ENCODE data around the gene SEC14L1. TPM values are rescaled to one million over a fixed set of nuclear protein-coding genes. Genes with fewer than 3 reads are reported as not detected.

Gene SEC14L1
- total and polyA plus RNA-seq, 2 experiments from 2014 or later = 52.9 to 71.4 TPM

- Histone ChIP-seq H3K4me2 (no peak overlapping the region), H3K4me1 (ENCODE audit: insufficient read depth) (peaks cover 25% of the 10 kb centered on the region), H3K4me3 (no peak overlapping the region), H4K20me1 (ENCODE audit: insufficient read depth, poor library complexity, severe bottlenecking) (no peaks in the 10 kb centered on the region), H3K36me3 (replicated peaks; ENCODE audit: insufficient read depth, low read depth) (no peaks in the 10 kb centered on the region), H3K79me2 (no peaks in the 10 kb centered on the region), H3K9me3 (ENCODE audit: low read depth) (no peaks in the 10 kb centered on the region), H3K27ac (peak overlapping the region; percentile 64), H3K27me3 (no peaks in the 10 kb centered on the region), H2AFZ (no peak overlapping the region), H3K9me2 (replicated peaks; ENCODE audit: insufficient read depth) (no peaks in the 10 kb centered on the region)
- 72% methylated on average over 13 of the region's 13 CpGs for WGBS (ENCODE audit: low lambda C conversion rate, missing lambda C conversion rate)
- TF ChIP-seq CTCF (IDR thresholded peaks at IDR 0.05; ENCODE audit: poor library complexity) = no peak
- TF ChIP-seq EZH2phosphoT487 (IDR thresholded peaks at IDR 0.05; ENCODE audit: low read depth, severe bottlenecking, unreplicated experiment) = no peak
- TF ChIP-seq EZH2 (IDR thresholded peaks at IDR 0.05; ENCODE audit: borderline replicate concordance) = no peak
- no peak for DNase-seq (ENCODE audit: low spot score)
These were observed 68.6 kb downstream of the SEC14L1 start for GRCh38 chr17:77209330-77209748.

- Histone ChIP-seq H3K9me3 (ENCODE audit: low read depth) (no peaks in the 10 kb centered on the region), H3K27ac (no peak overlapping the region), H4K20me1 (ENCODE audit: insufficient read depth, poor library complexity, severe bottlenecking) (no peaks in the 10 kb centered on the region), H3K4me2 (no peak overlapping the region), H3K36me3 (replicated peaks; ENCODE audit: insufficient read depth, low read depth) (no peaks in the 10 kb centered on the region), H3K4me1 (ENCODE audit: insufficient read depth) (peaks cover 25% of the 10 kb centered on the region), H3K9me2 (replicated peaks; ENCODE audit: insufficient read depth) (no peaks in the 10 kb centered on the region), H3K79me2 (no peaks in the 10 kb centered on the region), H3K27me3 (no peaks in the 10 kb centered on the region), H2AFZ (no peak overlapping the region), H3K4me3 (no peak overlapping the region)
- DNase-seq (ENCODE audit: low spot score) = no peak
- no peak for TF ChIP-seq EZH2 (IDR thresholded peaks at IDR 0.05; ENCODE audit: borderline replicate concordance)
- no peak for TF ChIP-seq EZH2phosphoT487 (IDR thresholded peaks at IDR 0.05; ENCODE audit: low read depth, severe bottlenecking, unreplicated experiment)
- no peak for TF ChIP-seq CTCF (IDR thresholded peaks at IDR 0.05; ENCODE audit: poor library complexity)
- WGBS (ENCODE audit: low lambda C conversion rate, missing lambda C conversion rate) = 92% methylated on average over 7 of the region's 7 CpGs
These were observed 69.6 kb downstream of the SEC14L1 start for GRCh38 chr17:77210331-77210730.

GRCh38 chr17:77210946-77211541 is 70.3 kb downstream of the SEC14L1 start:
- no peaks in the 10 kb centered on the region for H3K9me2 ChIP-seq (replicated peaks; ENCODE audit: insufficient read depth)
- H3K27me3 ChIP-seq = no peaks in the 10 kb centered on the region
- no peaks in the 10 kb centered on the region for H4K20me1 ChIP-seq (ENCODE audit: insufficient read depth, poor library complexity, severe bottlenecking)
- H3K27ac ChIP-seq = no peak overlapping the region
- H3K9me3 ChIP-seq (ENCODE audit: low read depth) = no peaks in the 10 kb centered on the region
- H3K79me2 ChIP-seq = no peaks in the 10 kb centered on the region
- H3K4me1 ChIP-seq (ENCODE audit: insufficient read depth) = peaks cover 25% of the 10 kb centered on the region
- no peaks in the 10 kb centered on the region for H3K36me3 ChIP-seq (replicated peaks; ENCODE audit: insufficient read depth, low read depth)
- WGBS (ENCODE audit: low lambda C conversion rate, missing lambda C conversion rate) = 84% methylated on average over 22 of the region's 22 CpGs
- H3K4me3 ChIP-seq = no peak overlapping the region
- H2AFZ ChIP-seq = no peak overlapping the region
- H3K4me2 ChIP-seq = no peak overlapping the region
- no peak for TF ChIP-seq EZH2 (IDR thresholded peaks at IDR 0.05; ENCODE audit: borderline replicate concordance)
- TF ChIP-seq EZH2phosphoT487 (IDR thresholded peaks at IDR 0.05; ENCODE audit: low read depth, severe bottlenecking, unreplicated experiment) = no peak
- TF ChIP-seq CTCF (IDR thresholded peaks at IDR 0.05; ENCODE audit: poor library complexity) = no peak
- no peak for DNase-seq (ENCODE audit: low spot score)

All from hepatocyte (in vitro differentiated cells).